HG02840 (cell line): ENCODE data around the gene ANO7.
"Not testable (repeated sequence)": the region's sequence is repeated elsewhere in the genome, so short reads cannot be mapped to it uniquely, and the experiment has no call there.

Source experiments
- ATAC-seq: cut with Tn5 transposase; IDR thresholded peaks from one replicate; pipeline ENCODE4 v1.9.1; 2021; ENCODE audit warnings: mild to moderate bottlenecking, moderate library complexity, moderate number of reproducible peaks; ENCODE audit not compliant: unreplicated experiment, low FRiP score

Gene ANO7

DNA sequence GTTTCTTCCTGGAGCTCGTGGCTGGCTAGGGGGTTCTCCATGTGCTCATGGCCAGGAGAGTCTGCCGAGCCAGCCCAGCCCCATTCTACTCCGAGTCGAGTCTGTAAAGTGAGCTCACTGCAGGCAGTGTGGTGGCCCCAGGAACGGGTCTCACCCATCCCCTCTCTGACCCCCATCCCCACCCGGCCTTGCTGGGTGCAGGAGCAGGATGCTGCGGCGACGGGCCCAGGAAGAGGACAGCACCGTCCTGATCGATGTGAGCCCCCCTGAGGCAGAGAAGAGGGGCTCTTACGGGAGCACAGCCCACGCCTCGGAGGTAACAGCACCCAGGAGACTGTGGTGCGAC is 1.4 kb downstream of the ANO7 start:
- ATAC-seq = no peak

DNA sequence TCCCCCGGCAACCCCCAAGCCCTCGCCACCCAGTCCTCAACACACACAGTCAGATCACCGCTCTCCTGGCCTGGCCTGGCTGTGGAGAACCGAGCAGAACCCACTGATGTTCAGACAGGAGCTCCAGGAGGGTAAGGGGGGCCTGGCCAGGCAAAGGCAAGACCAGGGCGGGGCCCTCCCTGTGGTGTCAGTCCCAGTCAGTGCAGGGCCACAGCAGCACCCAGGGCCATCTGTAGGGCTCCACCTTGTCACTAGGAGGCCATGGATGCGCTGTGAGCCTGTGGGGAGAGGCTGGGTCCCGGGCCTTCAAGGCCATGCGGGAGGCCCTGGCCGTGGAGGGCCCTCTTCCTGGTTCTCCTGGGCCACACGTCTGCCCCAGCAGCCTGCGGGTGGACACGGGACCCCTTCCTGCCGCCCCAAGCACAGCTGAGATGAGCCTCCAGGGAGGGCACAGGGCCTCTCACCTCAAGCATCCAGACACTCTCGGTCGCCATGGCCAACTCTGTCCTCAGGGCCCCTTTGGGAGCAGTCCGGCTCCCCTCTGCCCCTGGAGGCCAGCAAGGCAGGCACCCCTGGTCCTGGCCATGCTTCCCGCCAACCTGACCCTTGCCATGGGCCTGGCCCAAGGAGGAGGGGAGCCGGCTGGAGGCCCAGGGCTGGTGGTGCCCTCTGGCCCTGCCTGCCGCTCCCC is 2.0 kb downstream of the ANO7 start:
- no peak for ATAC-seq

GRCh38 chr2:241191081-241191480 is 2.6 kb downstream of the ANO7 start:
- ATAC-seq = no peak

GRCh38 chr2:241193271-241193670 is 4.8 kb downstream of the ANO7 start:
- ATAC-seq = no peak

DNA sequence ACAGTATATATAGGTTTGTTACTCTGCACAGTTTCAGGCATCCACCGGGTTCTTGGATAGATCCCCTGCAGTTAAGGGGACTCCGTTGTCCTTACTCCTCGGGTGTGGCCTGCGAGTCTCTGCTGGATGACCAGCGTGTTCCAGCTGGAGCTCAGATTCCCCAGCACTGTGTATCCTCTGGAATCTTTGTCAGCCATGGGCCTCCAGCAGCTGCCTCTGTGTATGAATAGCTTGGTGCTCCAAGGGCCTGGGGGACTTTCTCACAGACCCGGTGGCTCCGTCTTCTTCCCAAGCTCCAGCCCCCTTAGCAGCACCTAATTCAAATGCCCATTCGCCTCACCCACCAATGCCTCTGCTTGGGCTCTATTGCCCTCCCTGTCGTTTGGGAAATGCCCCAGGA is 6.3 kb downstream of the ANO7 start:
- ATAC-seq = no peak

DNA sequence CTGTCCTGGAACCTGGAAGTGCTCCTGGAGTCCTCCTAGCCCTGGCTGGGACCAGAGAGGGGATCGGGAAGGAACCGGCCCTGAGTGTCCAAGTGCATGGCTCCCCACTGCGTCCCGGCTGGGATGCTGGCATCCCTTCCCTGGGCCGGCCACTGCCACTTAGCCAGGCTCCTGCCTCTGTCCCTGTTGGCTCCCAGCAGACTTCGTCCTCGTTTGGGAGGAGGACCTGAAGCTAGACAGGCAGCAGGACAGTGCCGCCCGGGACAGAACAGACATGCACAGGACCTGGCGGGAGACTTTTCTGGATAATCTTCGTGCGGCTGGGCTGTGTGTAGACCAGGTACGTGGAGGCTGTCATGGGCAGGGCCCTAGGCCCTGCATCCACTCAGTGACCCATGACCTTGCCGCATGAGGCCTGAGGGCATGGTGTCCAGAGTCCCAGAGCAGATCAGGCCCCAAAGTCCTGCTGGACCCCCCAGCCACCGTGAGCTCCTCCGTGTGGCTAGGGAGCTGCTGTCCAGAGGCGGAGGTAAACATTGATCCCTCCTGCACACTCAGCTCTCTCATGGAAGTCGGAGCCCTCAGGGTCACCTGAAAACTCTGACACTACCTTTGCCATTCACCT is 7.1 kb downstream of the ANO7 start:
- ATAC-seq = no peak

- not testable (repeated sequence) for ATAC-seq
These were observed 8.8 kb downstream of the ANO7 start for GRCh38 chr2:241197246-241197645.

- ATAC-seq = no peak
These were observed 9.5 kb downstream of the ANO7 start for GRCh38 chr2:241197947-241198346.

DNA sequence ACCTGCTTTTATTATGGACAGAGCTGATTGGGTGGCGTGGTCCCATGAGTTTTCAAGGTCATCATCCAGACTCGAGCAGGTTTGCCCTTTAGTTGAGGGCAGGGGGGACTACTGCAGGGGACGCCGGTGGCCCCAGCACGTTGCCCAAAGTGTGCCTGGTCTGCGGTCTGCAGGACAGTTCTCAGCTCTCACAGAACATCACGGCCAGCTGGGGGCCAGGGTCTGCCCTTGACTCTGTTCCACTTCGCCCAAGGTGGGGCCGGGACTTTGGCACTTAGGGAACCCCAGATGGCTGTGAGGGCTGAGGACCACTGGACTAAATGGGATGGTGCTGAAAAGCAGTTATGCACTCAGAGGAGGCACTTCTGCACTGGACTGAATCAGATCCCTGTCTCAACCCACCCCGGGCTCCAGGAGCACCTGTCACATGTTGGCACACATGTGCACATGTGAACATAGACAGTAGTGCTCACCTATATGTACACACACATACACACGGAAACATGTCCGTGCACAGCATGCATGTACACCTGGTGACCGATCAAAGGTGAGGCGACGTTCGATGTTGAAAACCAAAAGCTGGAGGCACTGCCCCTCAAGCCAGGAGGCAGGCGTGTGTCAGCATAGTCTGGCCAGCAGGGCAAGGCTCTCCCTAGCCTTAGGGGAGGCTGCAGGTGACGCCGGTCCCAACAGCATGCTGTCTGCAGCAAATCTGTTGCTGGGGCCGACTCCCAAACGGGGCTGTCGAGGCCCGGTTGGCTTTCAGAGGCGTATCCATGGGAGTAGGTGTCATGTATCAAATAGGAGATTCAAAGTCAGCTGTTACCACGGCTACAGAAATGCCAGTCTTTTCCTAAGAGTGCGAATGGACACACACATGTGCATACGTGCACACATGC is 10.2 kb downstream of the ANO7 start:
- no peak for ATAC-seq

DNA sequence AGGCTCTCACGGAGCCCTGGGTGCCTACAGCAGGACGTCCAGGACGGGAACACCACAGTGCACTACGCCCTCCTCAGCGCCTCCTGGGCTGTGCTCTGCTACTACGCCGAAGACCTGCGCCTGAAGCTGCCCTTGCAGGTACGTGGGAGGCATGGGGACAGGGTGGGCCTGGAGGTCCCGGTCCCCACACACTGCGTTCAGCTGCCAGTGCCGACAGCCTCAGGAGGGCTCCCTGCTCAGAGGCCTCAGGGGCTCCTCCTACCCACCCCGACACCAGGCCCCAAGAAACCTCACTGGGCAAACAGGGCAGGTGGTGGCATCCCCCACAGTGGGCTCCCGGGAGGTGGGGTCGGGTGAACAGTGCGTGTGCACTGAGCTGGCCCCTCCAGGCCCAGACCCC is 10.8 kb downstream of the ANO7 start:
- no peak for ATAC-seq

- no peak for ATAC-seq
These were observed 11.7 kb downstream of the ANO7 start for GRCh38 chr2:241199897-241200821.

DNA sequence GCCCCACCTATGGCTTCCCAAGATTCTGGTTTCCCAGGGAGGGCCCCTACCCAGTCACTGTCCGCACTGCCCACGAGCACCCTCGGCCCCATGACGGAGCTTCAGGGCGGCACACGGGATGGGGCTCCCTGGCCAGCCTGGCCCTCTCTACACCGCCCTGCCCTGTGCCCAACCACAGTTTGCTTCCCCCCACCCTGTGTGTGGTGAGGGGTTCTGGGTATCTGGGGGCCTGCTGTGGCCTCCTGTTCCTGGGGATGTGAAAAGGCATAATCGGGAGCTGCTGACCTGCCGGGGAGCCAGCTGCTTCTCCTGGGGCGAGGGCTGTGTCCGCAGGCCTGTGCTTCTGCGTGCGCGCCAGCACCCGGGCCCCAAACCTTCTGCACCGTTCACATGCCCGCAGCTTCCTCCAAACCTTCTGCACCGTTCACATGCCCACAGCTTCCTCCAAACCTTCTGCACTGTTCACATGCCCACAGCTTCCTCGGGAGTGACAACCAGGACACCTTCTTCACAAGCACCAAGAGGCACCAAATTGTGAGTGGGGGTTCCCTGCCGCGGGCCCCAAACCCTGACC is 12.4 kb downstream of the ANO7 start:
- ATAC-seq = no peak

GRCh38 chr2:241201445-241202267 is 13.2 kb downstream of the ANO7 start:
- ATAC-seq = no peak

- no peak for ATAC-seq
These were observed 13.8 kb downstream of the ANO7 start for GRCh38 chr2:241202268-241202585.

GRCh38 chr2:241202681-241203080 is 14.2 kb downstream of the ANO7 start:
- no peak for ATAC-seq

DNA sequence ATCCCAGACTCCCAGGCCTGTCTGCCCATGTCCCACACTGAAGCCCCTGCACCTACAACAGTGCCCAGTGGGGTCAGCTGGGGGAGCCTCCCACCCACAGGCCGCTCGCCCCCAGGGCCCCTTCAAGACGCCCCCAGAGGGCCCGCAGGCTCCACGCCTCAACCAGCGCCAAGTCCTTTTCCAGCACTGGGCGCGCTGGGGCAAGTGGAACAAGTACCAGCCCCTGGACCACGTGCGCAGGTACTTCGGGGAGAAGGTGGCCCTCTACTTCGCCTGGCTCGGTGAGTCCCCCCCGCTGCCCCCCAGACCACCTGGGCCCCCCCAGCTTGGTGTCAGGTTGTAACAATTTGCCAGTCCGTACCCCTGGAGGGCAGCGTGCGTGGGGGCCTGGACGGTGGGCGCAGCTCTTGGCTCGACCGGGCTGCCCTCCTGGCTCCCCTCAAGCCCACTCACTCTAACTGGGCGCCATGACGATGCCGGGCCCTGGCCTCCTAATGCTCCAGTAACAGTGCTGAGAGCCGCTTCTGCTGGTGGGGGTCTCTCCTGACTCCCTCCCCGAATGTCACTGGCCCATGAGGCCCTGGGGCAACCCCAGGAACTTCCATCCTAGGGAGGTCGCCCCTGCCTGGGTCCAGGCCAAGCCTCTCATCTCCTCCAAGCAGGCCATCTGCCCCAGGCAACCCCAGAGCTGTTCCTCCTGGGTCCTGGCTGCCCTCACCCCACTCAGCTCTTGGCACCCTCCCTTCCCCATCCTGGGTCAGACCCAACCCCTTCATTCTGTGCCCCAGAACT is 14.9 kb downstream of the ANO7 start:
- ATAC-seq = no peak

DNA sequence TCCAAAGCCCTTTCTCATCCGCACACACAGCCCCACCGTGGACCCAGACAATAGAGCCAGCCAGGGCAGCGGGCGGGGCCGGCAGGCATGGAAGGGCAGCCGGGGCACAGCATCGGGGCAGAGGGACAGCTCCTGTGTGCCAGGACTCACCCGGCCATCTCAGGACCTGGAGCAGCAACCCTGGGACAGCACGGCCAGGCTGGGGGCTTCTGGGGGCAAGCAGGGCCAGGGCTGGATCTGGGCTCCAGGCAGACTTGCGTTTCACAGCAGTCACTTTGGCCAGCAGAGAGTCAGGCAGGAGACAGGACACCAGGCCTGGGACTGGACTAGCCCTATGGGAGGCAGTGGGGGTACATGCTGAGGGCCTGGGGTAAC is 15.5 kb downstream of the ANO7 start:
- no peak for ATAC-seq

GRCh38 chr2:241204490-241204889 is 16.0 kb downstream of the ANO7 start:
- no peak for ATAC-seq

- no peak for ATAC-seq
These were observed 16.6 kb downstream of the ANO7 start for GRCh38 chr2:241205086-241205485.
